ENCODE results near the gene ACOXL. TPM values are rescaled to one million over a fixed set of nuclear protein-coding genes. Genes with fewer than 3 reads are reported as not detected.

Gene ACOXL
- total RNA-seq, 2 donors from 2014 or later: not detected

- no peak overlapping the region for H3K4me3 ChIP-seq
- no peaks in the 10 kb centered on the region for H3K4me1 ChIP-seq (ENCODE audit: control insufficient read depth in 1 of 2, low read depth in 2 of 2)
- no peaks in the 10 kb centered on the region for H3K27me3 ChIP-seq (replicated peaks; ENCODE audit: insufficient read depth)
- ATAC-seq (ENCODE audit: insufficient number of reproducible peaks, low FRiP score, low read depth) (no peak), DNase-seq (ENCODE audit: low spot score) (no peak)
- no peaks in the 10 kb centered on the region for H3K36me3 ChIP-seq
- no peak overlapping the region for H3K27ac ChIP-seq
- H3K9me3 ChIP-seq: no peaks in the 10 kb centered on the region
- TF ChIP-seq CTCF (IDR thresholded peaks at IDR 0.05): no peak
Observed at GRCh38 chr2:111049792-111050640, 317.6 kb downstream of the ACOXL start.

- no peak for TF ChIP-seq CTCF (IDR thresholded peaks at IDR 0.05)
- Histone ChIP-seq H3K4me1 (ENCODE audit: control insufficient read depth in 1 of 2, low read depth in 2 of 2) (no peaks in the 10 kb centered on the region), H3K36me3 (no peaks in the 10 kb centered on the region), H3K27me3 (replicated peaks; ENCODE audit: insufficient read depth) (no peaks in the 10 kb centered on the region), H3K4me3 (no peak overlapping the region), H3K27ac (no peak overlapping the region), H3K9me3 (no peaks in the 10 kb centered on the region)
- ATAC-seq (ENCODE audit: insufficient number of reproducible peaks, low FRiP score, low read depth): no peak
- no peak for DNase-seq (ENCODE audit: low spot score)
Observed at GRCh38 chr2:111050701-111051376, 318.5 kb downstream of the ACOXL start.

GRCh38 chr2:111052621-111053020 lies 320.2 kb downstream of the ACOXL start:
- H3K4me3 ChIP-seq: no peak overlapping the region
- TF ChIP-seq CTCF (IDR thresholded peaks at IDR 0.05): no peak
- no peaks in the 10 kb centered on the region for H3K4me1 ChIP-seq (ENCODE audit: control insufficient read depth in 1 of 2, low read depth in 2 of 2)
- no peak overlapping the region for H3K27ac ChIP-seq
- no peaks in the 10 kb centered on the region for H3K9me3 ChIP-seq
- DNase-seq (ENCODE audit: low spot score): no peak
- no peaks in the 10 kb centered on the region for H3K27me3 ChIP-seq (replicated peaks; ENCODE audit: insufficient read depth)
- H3K36me3 ChIP-seq: no peaks in the 10 kb centered on the region
- ATAC-seq (ENCODE audit: insufficient number of reproducible peaks, low FRiP score, low read depth): no peak

- no peak overlapping the region for H3K4me3 ChIP-seq
- no peak for ATAC-seq (ENCODE audit: insufficient number of reproducible peaks, low FRiP score, low read depth)
- no peak for DNase-seq (ENCODE audit: low spot score)
- H3K27ac ChIP-seq: no peak overlapping the region
- no peaks in the 10 kb centered on the region for H3K4me1 ChIP-seq (ENCODE audit: control insufficient read depth in 1 of 2, low read depth in 2 of 2)
- TF ChIP-seq CTCF (IDR thresholded peaks at IDR 0.05): no peak
- H3K9me3 ChIP-seq: no peaks in the 10 kb centered on the region
- H3K27me3 ChIP-seq (replicated peaks; ENCODE audit: insufficient read depth): no peaks in the 10 kb centered on the region
- no peaks in the 10 kb centered on the region for H3K36me3 ChIP-seq
Observed at GRCh38 chr2:111053266-111053665, 320.9 kb downstream of the ACOXL start.

- no peak for TF ChIP-seq CTCF (IDR thresholded peaks at IDR 0.05)
- no peak overlapping the region for H3K4me3 ChIP-seq
- H3K4me1 ChIP-seq (ENCODE audit: control insufficient read depth in 1 of 2, low read depth in 2 of 2): no peaks in the 10 kb centered on the region
- DNase-seq (ENCODE audit: low spot score): no peak
- H3K27ac ChIP-seq: no peak overlapping the region
- no peaks in the 10 kb centered on the region for H3K9me3 ChIP-seq
- no peaks in the 10 kb centered on the region for H3K36me3 ChIP-seq
- no peak for ATAC-seq (ENCODE audit: insufficient number of reproducible peaks, low FRiP score, low read depth)
- no peaks in the 10 kb centered on the region for H3K27me3 ChIP-seq (replicated peaks; ENCODE audit: insufficient read depth)
Observed at GRCh38 chr2:111053825-111054515, 321.6 kb downstream of the ACOXL start.

Data from thoracic aorta (tissue), 2 donors.